Gastroesophageal sphincter (tissue), 4 donors: ENCODE measurements around the gene FBXO28. TPM values are rescaled to one million over a fixed set of nuclear protein-coding genes. Genes with fewer than 3 reads are reported as not detected.
A peak's percentile ranks its signal among the peaks of the same experiment; 100 is the strongest.

ENCODE experiments used
- ATAC-seq: fragments of 150-250 bp; one replicate; pipeline ENCODE4 v1.9.1; 2016; ENCODE audit warnings: mild to moderate bottlenecking, moderate library complexity
- H3K27ac ChIP-seq, 4 donors: fragments of 200-600 bp; sonication (generic) in 3 of 4; 1 replicate in 3 of 4; 2 replicates in 1 of 4; pipeline ENCODE4 v1.5.1; 2016 to 2019
- H3K27me3 ChIP-seq: fragments of 200-600 bp; sonication (generic); one replicate; pipeline ENCODE4 v1.5.1; 2019
- H3K36me3 ChIP-seq, 2 donors: fragments of 200-600 bp; sonication (generic); one replicate each; pipeline ENCODE4 v1.5.1; 2019; ENCODE audit warnings: control low read depth in 1 of 2
- H3K4me1 ChIP-seq, 3 donors: fragments of 200-600 bp; sonication (generic); 1 replicate in 2 of 3; 2 replicates in 1 of 3; pipeline ENCODE4 v1.5.1; 2016 to 2019; ENCODE audit warnings: control low read depth in 2 of 3
- H3K4me3 ChIP-seq, 2 donors: fragments of 200-600 bp; sonication (generic); one replicate each; pipeline ENCODE4 v1.5.1; 2019; ENCODE audit warnings: mild to moderate bottlenecking in 1 of 2, moderate library complexity in 1 of 2
- H3K9me3 ChIP-seq, 3 donors: fragments of 200-600 bp; sonication (generic); one replicate each; pipeline ENCODE4 v1.5.1; 2017 to 2019; ENCODE audit warnings: control low read depth in 2 of 3
- EP300 ChIP-seq: sonication (generic); formaldehyde crosslinking; IDR thresholded peaks from one replicate; pipeline ENCODE4 v1.6.1; 2017; ENCODE audit warnings: antibody characterized with exemption, mild to moderate bottlenecking
- POLR2A ChIP-seq, 2 donors: fragments of 450-650 bp; IDR thresholded peaks; one replicate each; pipeline ENCODE4 v1.6.1; 2017; ENCODE audit warnings: antibody characterized with exemption in 2 of 2, mild to moderate bottlenecking in 2 of 2, moderate library complexity in 1 of 2
- POLR2AphosphoS5 ChIP-seq: sonication (generic); formaldehyde crosslinking; IDR thresholded peaks from one replicate; pipeline ENCODE4 v1.6.1; 2017; ENCODE audit warnings: antibody characterized with exemption
- WGBS, 2 donors: methylation state at CpG; one replicate each; pipeline ENCODE4 v1.1.5; 2018; ENCODE audit warnings: low coverage in 1 of 2; 5-methylcytosine and 5-hydroxymethylcytosine counted together
- total RNA-seq, 4 donors: library from RNA; depleted of rRNA; stranded (reverse); fragments of >200 nt; gene quantifications; one replicate each; pipeline ENCODE4 v1.1.0, GENCODE V29; 2016
- TF ChIP-seq, protein P1 (sequence below), 4 experiments: fragments of 200-600 bp in 2 of 4; fragments of 450-650 bp in 2 of 4; sonication (generic) in 1 of 4; IDR thresholded peaks; one replicate each; pipeline ENCODE4 v1.5.1; 2017 to 2019; ENCODE audit warnings: antibody characterized with exemption in 4 of 4, mild to moderate bottlenecking in 2 of 4, moderate library complexity in 2 of 4

FBXO28 gene
- total RNA-seq, 4 donors from 2014 or later: 26.5 to 38.1 (median 34.7) TPM

GRCh38 chr1:224182057-224182865 is 68.3 kb downstream of the FBXO28 start:
- ATAC-seq: no peak
- H3K27me3 ChIP-seq: no peaks in the 10 kb centered on the region
- WGBS, 2 donors: 45 to 54% methylated on average over 11 to 13 of the region's 22 CpGs
- H3K4me3 ChIP-seq: peak overlapping the region; percentile 77 to 100
- peak overlapping the region; percentile 93 to 99 (median 98) for H3K27ac ChIP-seq
- H3K4me1 ChIP-seq: peaks cover 0 to 43% (median 19%) of the 10 kb centered on the region in 3 donors
- no peaks in the 10 kb centered on the region for H3K9me3 ChIP-seq
- H3K36me3 ChIP-seq: no peaks in the 10 kb centered on the region
- TF ChIP-seq, protein P1, sequence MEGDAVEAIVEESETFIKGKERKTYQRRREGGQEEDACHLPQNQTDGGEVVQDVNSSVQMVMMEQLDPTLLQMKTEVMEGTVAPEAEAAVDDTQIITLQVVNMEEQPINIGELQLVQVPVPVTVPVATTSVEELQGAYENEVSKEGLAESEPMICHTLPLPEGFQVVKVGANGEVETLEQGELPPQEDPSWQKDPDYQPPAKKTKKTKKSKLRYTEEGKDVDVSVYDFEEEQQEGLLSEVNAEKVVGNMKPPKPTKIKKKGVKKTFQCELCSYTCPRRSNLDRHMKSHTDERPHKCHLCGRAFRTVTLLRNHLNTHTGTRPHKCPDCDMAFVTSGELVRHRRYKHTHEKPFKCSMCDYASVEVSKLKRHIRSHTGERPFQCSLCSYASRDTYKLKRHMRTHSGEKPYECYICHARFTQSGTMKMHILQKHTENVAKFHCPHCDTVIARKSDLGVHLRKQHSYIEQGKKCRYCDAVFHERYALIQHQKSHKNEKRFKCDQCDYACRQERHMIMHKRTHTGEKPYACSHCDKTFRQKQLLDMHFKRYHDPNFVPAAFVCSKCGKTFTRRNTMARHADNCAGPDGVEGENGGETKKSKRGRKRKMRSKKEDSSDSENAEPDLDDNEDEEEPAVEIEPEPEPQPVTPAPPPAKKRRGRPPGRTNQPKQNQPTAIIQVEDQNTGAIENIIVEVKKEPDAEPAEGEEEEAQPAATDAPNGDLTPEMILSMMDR (IDR thresholded peaks at IDR 0.05): no peak
- TF ChIP-seq POLR2A (IDR thresholded peaks at IDR 0.05): no peak
- no peak for TF ChIP-seq POLR2AphosphoS5
- no peak for TF ChIP-seq EP300

DNA sequence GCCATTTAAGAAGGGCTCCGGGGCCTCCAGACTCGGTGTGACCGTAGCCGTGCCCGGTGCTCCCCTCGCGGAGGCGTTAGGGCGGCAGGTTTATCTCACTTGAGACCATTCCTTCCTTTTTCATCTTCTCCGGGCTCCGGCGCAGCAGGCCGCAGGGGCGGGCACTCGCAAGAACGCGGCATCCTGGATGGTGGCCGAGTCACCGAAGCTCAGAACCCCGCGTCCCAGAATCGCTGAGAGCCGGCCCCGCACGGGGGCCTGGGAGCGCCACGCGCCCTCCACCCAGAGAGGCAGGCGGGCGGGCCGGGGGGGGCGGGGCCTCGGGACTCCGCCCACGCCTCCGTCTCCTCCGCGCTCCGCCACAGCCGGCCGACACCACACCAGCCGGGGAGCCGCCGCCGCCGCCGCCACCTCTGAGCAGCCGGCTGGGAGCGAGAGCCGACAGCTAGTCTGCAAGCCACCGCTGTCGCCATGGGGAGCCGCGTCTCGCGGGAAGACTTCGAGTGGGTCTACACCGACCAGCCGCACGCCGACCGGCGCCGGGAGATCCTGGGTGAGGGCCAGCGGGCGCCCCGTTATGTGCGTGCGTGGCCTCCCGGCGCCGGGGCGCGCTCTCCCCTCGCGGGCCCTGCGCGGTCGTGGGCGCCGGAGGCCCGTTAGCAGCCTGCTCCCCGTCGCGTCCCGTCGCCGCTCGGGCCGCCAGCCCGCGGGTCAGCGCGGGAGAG is 69.1 kb downstream of the FBXO28 start, which contains the start of gene DEGS1:
DEGS1 (plus strand) TSS at position 375 of the 725 bp plus-strand sequence; CDS start at position 472, 97 bp downstream.
- H3K9me3 ChIP-seq: no peaks in the 10 kb centered on the region

GRCh38 chr1:224183591-224184312 is 69.8 kb downstream of the FBXO28 start:
- Histone ChIP-seq H3K27ac (peak overlapping the region; percentile 93 to 99 (median 98)), H3K27me3 (no peaks in the 10 kb centered on the region), H3K9me3 (no peaks in the 10 kb centered on the region), H3K4me3 (peak overlapping the region; percentile 77 to 100), H3K4me1 (peaks cover 0 to 50% (median 19%) of the 10 kb centered on the region in 3 donors), H3K36me3 (no peaks in the 10 kb centered on the region)
- peak; percentile 77 for ATAC-seq
- 2% methylated on average over 4 to 7 of the region's 53 CpGs for WGBS, 2 donors
- TF ChIP-seq POLR2A (IDR thresholded peaks at IDR 0.05) (no peak), POLR2AphosphoS5 (no peak), EP300 (no peak)
- TF ChIP-seq, protein P1 (IDR thresholded peaks at IDR 0.05): no peak

More for the DNA sequence above, 69.1 kb downstream of the FBXO28 start, which contains the start of gene DEGS1:
- TF ChIP-seq, protein P1 (IDR thresholded peaks at IDR 0.05): peak in 1 of 4 experiments; percentile 4
- TF ChIP-seq POLR2AphosphoS5: peak; percentile 86
- no peak for TF ChIP-seq EP300
- peak; percentile 88 to 94 for TF ChIP-seq POLR2A (IDR thresholded peaks at IDR 0.05)
- no peaks in the 10 kb centered on the region for H3K36me3 ChIP-seq
- peak within 1 kb of the TSS; percentile 77 to 100 for H3K4me3 ChIP-seq
- H3K27ac ChIP-seq: peak within 1 kb of the TSS; percentile 93 to 99 (median 98)
- ATAC-seq: peak; percentile 95
- H3K27me3 ChIP-seq: no peaks in the 10 kb centered on the region
- H3K4me1 ChIP-seq: peaks cover 0 to 50% (median 19%) of the 10 kb centered on the region in 3 donors
- WGBS, 2 donors: 0% methylated on average over 7 to 10 of the region's 94 CpGs

DNA sequence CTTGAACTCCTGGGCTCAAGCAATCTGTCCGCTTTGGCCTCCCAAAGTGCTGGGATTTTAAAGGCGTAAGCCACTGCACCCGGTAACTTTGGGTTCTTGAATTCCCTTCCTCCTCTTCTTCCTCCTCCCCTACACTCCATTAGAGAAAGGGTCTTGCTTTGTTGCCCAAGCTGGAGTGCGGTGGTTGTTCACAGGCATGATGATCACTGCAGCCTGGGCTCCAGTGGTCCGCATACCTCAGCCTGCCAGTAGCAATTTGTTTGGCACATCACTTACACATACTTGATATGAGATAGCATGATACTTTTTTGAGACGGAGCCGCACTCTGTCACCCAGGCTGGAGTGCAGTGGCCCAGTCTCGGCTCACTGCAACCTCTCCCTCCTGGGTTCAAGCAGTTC is 71.3 kb downstream of the FBXO28 start:
- 79 to 100% methylated on average over 3 to 4 of the region's 8 CpGs for WGBS, 2 donors
- TF ChIP-seq POLR2A (IDR thresholded peaks at IDR 0.05) (no peak), POLR2AphosphoS5 (no peak), EP300 (no peak)
- TF ChIP-seq, protein P1 (IDR thresholded peaks at IDR 0.05): no peak
- Histone ChIP-seq H3K27me3 (no peaks in the 10 kb centered on the region), H3K4me1 (peaks cover 0 to 58% (median 19%) of the 10 kb centered on the region in 3 donors), H3K27ac (peak overlapping the region in 2 of 4 donors; percentile 23 to 99), H3K4me3 (peak overlapping the region in 1 of 2 donors; percentile 100), H3K9me3 (no peaks in the 10 kb centered on the region), H3K36me3 (peaks cover 0 to 7% of the 10 kb centered on the region in 2 donors)
- no peak for ATAC-seq
